HG03571 (cell line): ENCODE data around the gene STIMATE.

Experiments used
- ATAC-seq: cut with Tn5 transposase; IDR thresholded peaks from one replicate; pipeline ENCODE4 v1.9.1; 2021; ENCODE audit not compliant: unreplicated experiment

The STIMATE gene

GRCh38 chr3:52871761-52872160 lies 25.6 kb downstream of the STIMATE start:
- no peak for ATAC-seq

- ATAC-seq = no peak
Measured at GRCh38 chr3:52870471-52870870, 26.9 kb downstream of the STIMATE start.

- ATAC-seq = no peak
Measured at GRCh38 chr3:52866427-52866826, 30.9 kb downstream of the STIMATE start.

DNA sequence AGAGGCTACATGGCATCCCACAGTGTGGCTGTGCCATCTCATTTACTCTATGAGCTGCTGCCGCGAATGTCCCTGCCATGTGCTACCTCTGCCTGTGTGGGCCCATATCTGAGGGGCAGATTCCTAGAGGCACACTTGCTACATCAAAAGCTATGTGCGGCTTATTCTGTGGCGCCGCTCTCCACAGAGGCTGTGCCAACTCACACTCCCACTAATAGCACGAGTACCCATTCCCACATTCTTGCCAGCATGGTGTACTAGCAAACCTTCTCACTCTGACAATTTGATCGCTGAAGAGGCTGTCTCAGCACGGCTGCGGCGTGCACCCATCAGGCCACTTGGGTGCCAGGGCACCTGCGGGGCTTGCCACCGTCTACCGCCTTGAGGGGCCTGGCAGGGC lies 31.4 kb downstream of the STIMATE start:
- ATAC-seq = no peak

DNA sequence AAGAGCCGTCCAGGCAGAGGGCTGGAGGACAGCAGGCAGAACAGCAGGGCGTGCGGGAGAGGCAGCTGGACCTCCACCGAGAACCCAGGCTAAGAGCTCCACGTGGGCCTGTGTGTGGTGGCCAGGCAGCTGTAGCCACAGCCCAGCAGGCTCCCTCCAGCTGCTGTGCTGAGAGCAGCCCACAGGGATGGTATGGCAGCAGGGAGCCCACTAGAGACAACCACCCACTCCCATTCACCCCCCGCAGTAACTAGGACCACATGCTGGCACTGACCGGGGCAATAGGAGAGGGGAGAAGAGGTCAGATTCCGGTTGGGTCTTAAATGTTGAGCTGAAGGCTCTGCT lies 37.0 kb downstream of the STIMATE start:
- ATAC-seq = no peak

DNA sequence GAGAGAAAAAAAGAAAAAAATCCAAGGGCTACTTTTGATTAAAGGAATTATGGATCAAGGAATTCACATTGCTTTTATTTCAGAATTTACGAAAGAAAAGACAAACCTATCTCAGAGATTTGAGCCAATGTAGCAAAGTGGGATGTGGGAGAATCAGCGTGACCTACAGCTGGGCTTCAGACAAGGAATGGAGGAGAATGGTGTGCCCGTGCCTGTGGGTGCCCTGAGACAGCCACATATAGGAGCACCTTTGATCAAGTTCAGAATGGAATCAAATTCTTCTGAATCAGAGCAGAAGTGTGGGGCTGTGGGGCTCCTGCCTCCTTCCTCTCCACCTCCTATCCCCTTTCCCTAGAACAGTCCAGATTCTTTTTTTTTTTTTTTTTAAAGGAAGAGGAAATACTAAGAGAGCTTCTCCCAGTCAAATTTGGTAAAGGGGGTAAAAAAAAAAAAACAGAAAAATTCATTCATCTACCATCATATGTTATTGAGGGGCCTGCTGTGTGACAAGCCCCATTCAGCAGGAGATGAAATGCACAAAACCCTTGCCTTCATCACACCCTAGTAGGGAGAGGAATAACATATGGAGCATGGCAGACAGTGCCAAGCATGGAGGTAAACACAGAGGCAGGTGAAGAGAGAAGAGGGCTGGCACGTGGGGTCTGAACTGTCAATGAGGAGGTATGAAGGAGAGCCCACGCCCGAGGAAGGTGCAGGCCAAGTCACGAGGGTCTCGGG lies 37.5 kb downstream of the STIMATE start:
- no peak for ATAC-seq

DNA sequence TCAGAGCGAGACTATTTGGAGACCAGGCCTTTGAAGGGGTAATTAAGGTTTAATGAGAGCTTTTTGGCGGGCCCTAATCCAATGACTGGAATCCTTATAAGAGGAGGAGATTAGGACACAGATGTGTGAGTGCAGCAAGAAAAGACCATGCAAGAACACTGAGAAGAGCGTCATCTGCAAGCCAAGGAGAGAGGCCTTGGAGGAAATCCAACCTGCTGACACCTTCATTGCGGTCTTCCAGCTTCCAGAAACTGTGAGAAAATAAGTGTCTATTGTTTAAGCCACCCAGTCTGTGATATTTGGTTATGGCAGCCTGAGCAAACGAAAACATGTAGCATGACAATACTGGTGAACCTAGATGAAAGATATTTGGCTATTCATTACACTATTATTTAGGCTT lies 39.5 kb downstream of the STIMATE start:
- no peak for ATAC-seq

DNA sequence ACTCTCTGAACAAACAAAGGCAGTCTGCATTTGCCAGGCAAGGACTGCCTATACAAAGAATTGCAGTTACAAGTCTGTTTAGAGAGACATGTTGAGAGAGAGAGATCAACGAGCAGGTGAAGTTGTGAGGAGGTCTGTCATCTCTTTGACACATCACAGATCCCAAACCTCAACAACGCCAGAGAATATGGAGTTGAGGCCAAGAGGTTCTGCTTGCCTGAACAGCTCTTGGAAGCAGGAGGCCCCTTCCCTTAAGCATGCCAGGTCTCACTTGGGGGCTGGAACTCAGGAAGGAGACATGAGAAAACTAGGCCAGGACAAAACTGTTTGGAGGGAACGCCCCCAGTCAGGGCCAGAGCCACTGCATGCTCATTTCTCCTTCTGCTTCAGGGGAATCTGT lies 40.2 kb downstream of the STIMATE start:
- ATAC-seq = no peak

DNA sequence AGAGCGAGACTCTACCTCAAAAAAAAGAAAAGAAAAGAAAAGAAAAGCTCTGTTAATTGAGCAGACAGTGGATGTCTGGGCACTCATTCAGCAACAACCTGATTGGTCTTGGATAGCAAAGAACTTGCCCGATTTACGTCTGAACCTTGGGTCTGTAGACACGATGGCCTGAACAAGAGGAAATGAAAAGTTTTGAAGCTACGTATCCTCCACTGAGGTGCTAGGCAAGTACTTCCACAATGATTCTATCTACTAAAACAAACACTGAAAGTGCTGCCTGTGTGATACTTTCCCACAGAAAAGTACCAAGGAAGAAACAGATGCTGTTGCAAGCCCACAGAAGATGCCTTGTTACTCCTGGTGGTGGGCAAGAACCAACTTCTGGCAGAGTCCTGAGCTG lies 40.7 kb downstream of the STIMATE start:
- peak; percentile 44 for ATAC-seq

DNA sequence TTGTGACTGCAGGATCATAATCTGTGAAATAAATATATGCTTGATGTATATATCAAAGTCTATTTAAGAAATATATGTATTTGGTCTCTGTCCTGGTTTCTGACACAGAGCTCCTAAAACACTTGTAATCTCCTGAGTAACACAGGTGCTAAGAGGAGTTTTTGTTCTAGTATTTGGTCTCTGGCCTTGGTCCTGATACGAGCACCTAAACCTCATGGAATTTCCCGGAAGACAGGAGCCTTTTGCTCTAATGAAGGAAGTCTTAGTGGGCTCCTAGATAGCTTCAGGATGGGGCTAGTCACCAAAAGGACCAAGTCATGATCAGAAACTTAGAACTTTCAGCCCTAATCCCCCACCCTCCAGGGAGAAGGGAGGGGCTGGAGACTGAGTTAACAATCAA lies 43.3 kb downstream of the STIMATE start:
- no peak for ATAC-seq

- no peak for ATAC-seq
Measured at GRCh38 chr3:52852419-52852818, 44.9 kb downstream of the STIMATE start.

DNA sequence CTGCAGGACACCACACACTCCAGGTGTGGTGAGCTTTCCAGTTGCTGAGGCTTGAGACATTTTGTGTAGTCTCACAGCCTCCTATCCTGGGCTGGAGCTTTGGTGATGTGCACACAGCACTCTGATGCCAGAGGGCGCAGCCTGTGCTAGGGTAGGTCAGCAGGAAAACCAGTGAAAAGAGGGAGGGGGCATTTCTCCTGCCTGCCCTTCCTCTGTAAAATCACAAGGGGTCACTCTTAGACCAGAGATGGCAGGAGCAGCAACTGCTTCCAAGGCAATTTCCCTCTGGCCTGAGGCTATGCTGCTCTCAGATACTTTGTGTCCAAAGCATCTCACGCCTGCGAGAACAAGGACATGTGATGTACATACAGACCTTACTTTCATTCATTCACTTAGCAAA lies 46.0 kb downstream of the STIMATE start:
- ATAC-seq = no peak

GRCh38 chr3:52849656-52850055 lies 47.7 kb downstream of the STIMATE start:
- no peak for ATAC-seq

GRCh38 chr3:52848617-52849016 lies 48.7 kb downstream of the STIMATE start:
- ATAC-seq = no peak

DNA sequence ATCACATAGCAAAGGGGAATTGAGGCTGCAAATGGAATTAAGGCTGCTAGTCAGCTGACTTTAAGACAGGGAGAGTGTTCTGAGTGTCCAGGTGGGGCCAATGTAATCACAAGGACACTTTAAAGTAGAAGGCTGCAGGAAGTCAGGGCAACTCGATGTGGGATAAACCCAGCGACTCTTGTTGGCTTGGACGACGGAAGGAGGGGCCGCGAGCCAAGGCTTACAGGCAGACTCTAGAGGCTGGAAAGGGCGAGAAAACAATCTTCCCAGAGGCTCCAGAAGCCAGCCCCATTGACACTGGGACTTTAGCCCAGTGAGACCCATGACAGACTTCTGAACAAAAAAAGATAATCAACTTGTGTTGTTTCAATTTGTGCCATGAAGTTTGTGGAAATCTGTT lies 49.6 kb downstream of the STIMATE start:
- ATAC-seq = no peak

DNA sequence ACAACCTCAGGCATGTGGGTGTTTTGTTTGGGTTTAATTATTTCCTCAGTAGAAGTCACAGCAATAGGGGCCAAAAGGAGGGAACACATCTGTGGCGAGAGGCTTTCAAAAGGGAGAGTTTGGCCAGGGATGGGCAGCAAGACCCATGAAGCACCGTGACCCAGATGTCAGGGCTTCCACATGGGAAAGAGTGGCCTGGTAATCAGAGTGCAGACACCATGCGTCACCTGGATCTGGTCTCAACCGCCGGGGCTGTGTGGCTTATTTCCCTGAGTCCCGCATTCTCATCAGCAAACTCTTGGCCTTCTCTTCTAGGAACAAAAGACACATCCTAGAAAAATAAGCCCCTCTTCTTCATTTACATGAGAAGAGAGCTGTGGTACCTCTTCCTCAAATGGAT lies 50.1 kb downstream of the STIMATE start:
- no peak for ATAC-seq

DNA sequence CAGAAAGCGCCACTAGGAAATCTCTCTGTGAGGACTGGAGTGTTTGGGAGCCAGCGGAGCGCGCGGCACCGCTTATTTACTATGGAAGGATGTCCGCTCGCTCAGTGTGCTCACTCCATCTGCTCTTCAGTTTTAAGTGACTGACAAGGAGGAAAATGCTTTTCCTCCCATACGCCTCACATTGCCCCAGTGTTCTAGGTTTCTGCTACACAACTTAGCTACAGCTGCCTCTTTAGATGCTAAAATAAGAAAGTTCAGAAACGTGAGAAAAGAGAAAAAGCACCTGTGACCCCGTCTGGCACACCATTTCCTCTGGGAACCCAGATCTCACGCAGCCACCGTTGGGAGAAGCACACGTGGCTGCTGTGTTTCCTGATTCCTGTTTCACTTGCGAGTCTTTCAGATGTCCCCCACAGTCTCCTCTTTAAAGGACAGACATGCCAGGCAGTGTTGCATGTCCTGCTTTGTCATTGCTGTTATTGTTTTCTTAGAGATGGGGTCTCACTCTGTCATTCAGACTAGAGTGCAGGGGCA lies 50.8 kb downstream of the STIMATE start:
- no peak for ATAC-seq

GRCh38 chr3:52845691-52846431 lies 51.5 kb downstream of the STIMATE start:
- no peak for ATAC-seq

GRCh38 chr3:52845157-52845556 lies 52.2 kb downstream of the STIMATE start:
- ATAC-seq = no peak

DNA sequence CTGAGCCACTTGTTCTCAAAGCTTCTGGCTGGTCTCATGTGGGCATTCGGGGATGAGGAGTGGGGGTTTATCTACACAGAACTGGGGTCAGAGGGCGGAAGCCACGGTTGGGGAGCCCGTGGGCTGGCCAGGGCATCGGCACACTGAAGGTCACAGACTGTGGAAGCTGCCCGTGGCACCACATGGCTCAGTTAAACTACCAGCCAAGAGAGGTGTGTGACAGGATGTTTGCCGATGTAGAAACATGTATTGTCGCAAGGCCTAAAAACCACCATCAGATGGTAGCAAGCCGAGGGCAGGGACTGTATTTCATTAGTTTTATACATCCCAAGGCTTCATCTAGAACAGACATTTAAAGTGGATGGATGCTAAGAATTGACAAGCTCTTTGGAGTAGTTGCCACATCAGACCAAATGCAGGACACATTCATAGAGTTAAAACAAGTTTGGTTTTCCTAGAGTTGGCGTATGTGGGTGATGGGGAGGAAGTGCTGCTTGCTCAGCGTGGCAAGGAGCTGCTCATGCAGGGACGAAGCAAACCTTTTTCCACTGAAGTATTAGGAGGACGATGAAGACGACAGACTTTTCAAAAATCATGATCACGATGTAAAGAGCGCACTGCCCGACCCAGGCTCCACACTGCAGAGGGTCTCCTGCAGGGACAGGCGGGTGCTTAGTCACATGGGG lies 52.9 kb downstream of the STIMATE start:
- ATAC-seq = no peak

GRCh38 chr3:52843881-52844280 lies 53.5 kb downstream of the STIMATE start:
- no peak for ATAC-seq
